HG02943 (cell line): Measurements from ENCODE around the gene NANP.
"Not testable (repeated sequence)": the region's sequence is repeated elsewhere in the genome, so short reads cannot be mapped to it uniquely, and the experiment has no call there.

ENCODE experiments used
- ATAC-seq: cut with Tn5 transposase; IDR thresholded peaks from one replicate; pipeline ENCODE4 v1.9.1; 2021; ENCODE audit warnings: mild to moderate bottlenecking, low read depth, moderate library complexity; ENCODE audit not compliant: unreplicated experiment

NANP gene

GRCh38 chr20:25608774-25609173, 15.0 kb downstream of the NANP start:
- ATAC-seq: no peak

- no peak for ATAC-seq
Observed at GRCh38 chr20:25606094-25606695, 17.6 kb downstream of the NANP start.

DNA sequence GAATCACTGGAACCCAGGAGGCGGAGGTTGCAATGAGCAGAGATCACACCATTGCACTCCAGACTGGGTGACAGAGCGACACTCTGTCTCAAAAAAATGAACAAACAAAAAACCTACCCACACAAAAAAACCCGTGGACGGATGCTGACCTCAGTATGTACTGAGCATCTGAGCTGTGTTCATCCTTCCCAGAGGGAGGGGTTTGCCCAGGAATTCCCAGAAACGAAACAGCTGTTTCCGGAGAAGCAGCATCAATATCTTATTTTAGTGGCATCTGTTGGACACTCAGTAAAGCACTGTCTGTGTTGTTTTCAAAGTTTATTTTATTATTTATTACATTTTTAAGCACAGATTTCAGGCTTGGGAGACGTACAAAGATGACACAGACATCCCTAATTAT, 18.7 kb downstream of the NANP start:
- ATAC-seq: no peak

- no peak for ATAC-seq
Observed at GRCh38 chr20:25604611-25605010, 19.2 kb downstream of the NANP start.

- ATAC-seq: not testable (repeated sequence)
Observed at GRCh38 chr20:25602914-25603309, 20.9 kb downstream of the NANP start.

DNA sequence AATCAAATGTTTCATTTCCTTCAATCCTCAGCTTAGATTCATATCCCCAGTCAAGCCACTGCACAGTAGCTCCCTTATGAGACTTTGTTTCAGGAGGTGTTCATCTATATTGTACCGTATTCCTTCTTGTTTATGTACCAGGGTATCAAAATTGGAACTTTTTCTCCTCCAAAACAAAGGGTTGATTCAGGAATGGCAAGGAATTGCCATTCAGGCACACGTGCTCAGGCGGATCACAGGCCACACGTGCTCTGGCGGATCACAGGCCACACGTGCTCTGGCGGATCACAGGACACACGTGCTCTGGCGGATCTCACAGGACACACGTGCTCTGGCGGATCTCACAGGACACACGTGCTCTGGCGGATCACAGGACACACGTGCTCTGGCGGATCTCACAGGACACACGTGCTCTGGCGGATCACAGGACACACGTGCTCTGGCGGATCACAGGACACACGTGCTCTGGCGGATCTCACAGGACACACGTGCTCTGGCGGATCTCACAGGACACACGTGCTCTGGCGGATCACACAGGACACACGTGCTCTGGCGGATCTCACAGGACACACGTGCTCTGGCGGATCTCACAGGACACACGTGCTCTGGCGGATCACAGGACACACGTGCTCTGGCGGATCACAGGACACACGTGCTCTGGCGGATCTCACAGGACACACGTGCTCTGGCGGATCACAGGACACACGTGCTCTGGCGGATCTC, 21.5 kb downstream of the NANP start:
- not testable (repeated sequence) for ATAC-seq

DNA sequence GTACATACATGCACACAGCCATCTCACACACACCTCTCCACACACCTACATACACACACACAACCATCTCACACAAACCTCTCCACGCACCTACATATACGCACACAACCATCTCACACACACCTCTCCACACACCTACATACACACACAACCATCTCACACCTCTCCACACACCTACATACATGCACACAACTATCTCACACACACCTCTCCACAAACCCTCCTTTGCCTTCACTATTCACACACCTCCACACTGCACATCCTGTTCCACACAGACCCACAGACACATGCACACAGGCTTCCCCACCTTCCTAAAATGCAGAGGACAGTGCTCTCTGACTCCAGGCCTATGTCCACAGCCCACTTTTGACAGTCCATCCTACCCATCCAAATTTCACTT, 22.2 kb downstream of the NANP start:
- no peak for ATAC-seq

- no peak for ATAC-seq
Observed at GRCh38 chr20:25600632-25601031, 23.2 kb downstream of the NANP start.

DNA sequence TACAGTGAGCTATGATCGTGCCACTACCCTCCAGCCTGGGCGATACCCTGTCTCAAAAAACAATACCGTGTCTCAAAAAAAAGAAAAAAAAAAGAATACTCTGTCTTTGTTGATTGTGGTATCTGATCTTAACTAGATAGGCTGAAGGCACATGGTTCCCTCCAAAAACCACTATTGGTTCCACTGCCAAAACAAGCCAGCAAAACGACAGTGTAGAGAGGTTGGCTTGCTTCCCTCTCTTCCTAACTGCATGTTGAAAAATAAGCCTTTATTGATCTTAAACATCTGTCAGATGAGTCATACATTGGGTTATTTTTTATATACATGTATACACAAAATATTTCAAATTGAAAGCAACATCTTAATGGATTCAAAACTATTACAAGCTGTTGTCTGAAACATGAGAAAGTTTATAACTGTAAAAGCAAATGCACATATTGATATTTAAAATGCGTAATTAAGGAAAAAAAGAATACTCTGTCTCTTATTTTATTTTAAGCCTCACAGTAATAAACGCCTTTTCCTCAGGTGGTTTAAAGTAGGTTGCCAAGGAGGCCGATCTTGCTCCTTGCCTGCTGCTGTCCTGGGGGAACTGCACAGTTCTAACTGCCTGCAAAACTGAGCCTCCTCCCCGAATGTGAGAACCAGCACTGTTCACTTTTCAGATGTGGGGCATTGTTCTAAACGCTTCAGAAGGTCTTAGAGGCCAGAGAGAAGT, 31.5 kb downstream of the NANP start:
- no peak for ATAC-seq

DNA sequence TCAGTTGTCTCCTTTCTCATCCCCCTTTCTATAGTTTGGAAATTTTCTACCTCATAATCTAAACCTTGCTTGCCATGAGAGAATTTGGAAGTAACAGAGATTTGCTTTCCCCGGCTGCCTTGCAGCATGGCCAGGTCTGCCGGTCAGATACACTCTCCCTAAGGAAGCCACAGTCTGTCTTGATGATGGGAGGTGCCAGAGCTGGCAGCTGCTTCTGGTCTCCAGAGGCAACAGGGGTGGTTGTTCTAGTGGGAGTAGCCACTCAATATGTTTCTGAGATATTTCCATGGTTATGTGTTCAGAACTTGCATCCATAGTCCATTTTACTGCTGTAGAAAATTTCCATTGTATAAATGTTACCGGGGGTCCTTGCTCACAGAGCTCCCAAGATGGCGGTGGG, 33.0 kb downstream of the NANP start:
- not testable (repeated sequence) for ATAC-seq

DNA sequence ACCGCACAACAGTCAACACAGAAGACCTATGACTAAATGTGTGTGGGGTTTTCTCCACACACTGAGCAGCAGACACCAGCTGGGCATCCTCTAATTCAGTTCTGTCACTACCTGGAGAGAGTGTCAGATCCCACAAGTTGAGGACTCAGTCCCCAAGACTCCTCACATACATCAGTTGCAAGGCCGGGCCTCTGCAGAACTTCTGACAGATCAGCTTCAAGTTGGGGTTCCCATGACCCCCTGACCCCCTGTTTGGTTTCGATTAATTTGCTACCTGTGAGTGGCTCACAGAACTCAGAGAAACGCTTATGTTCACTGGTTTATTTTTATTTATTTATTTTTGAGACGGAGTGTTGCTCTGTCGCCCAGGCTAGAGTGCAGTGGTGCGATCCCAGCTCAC, 35.3 kb downstream of the NANP start:
- ATAC-seq: no peak

DNA sequence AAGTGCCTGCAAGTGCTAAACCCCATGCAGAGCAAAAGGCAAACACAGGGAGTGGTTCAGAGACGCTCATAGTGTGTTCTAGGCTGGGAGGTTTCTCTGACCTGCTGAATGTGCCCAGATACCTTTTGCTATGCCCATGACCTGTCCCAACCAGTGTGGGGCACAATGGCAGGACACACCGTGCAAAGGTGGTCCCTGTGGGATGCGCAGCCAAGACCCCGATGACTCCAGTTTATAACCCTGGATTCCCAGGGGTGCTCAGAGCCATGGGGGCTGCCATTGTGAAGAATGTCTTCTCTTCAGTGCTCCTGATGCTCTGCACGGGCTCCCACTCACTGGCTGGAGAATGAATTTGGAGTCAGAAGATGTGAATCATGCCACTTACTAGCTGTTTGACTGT, 36.3 kb downstream of the NANP start:
- ATAC-seq: no peak

DNA sequence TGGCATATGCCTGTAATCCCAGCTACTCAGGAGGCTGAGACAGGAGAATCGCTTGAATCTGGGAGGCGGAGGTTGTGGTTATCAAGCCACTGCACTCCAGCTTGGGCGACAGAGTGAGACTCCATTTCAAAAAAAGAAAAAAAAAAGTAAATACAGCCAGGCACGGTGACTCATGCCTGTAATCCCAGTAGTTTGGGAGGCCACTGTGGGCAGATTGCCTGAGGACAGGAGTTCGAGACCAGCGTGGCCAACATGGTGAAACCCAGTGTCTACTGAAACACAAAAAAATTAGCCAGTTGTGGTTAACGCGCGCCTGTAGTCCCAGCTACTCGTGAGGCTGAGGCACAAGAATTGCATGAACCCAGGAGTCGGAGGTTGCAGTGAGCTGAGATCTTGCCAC, 36.9 kb downstream of the NANP start:
- no peak for ATAC-seq

GRCh38 chr20:25584905-25585704, 38.7 kb downstream of the NANP start, which contains the start of gene NINL:
NINL (minus strand) TSS chr20:25585531; CDS start chr20:25526587, 58,944 bp downstream.
- ATAC-seq: no peak

DNA sequence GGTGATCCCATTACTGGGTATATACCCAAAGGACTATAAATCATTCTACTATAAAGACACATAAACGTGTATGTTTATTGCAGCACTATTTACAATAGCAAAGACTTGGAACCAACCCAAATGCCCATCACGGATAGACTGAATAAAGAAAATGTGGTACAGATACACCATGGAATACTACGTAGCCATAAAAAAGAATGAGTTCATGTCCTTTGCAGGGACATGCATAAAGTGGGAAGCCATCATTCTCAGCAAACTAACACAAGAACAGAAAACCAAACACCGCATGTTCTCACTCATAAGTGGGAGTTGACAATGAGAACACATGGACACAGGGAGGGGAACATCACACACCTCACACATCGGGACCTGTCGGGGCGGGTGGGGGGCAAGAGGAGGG, 40.2 kb downstream of the NANP start:
- not testable (repeated sequence) for ATAC-seq

DNA sequence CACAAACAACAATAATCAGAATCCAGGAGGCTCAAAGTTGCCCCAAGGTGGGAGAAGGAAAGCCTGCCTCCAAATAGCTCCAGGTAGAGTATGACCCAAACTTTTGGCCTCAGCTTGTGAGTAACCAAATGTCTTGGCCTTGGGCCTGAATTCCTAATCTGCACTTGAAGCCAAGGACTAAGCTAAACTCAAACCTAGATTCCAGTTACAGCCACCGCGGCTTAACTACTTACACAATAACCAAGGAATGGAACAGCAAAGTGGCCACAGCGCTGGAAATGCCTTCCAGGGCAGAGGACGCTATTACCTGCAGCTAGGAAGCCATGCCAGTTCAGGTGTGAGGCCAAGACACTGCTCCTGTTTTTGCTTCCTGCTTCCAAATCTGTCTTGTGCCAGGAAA, 43.1 kb downstream of the NANP start:
- no peak for ATAC-seq

DNA sequence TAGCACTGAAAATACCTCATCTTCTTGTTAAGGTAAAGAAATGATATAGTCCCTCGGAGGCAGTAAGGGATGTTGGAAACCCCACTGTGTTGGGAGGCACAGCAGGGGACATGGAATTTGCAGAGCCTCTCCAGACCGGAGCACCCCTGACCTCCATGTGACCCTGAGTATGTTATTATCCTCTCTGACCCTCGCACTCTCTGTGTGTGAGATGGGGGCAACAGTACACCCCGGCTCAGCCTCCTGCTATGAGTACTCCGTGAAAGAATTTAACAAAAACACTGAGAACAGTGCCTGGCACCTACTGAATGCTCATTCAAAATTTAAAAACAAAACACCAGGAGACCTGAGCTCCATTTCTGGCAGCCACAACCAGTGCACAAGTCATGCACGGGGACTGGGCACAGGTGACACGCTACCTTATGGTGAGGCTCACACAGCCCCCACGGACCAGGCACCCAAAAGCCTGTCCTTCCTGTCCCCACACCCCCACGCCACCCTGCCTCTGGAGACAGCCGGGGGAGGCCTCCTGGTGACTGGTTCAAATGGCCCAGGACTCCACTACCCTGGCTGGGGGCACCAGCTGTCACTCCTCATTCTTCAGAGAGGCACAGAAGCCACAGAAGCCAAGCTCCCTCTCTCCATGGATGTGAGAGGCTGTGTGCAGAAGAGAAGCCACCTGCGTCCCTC, 44.6 kb downstream of the NANP start:
- ATAC-seq: no peak

DNA sequence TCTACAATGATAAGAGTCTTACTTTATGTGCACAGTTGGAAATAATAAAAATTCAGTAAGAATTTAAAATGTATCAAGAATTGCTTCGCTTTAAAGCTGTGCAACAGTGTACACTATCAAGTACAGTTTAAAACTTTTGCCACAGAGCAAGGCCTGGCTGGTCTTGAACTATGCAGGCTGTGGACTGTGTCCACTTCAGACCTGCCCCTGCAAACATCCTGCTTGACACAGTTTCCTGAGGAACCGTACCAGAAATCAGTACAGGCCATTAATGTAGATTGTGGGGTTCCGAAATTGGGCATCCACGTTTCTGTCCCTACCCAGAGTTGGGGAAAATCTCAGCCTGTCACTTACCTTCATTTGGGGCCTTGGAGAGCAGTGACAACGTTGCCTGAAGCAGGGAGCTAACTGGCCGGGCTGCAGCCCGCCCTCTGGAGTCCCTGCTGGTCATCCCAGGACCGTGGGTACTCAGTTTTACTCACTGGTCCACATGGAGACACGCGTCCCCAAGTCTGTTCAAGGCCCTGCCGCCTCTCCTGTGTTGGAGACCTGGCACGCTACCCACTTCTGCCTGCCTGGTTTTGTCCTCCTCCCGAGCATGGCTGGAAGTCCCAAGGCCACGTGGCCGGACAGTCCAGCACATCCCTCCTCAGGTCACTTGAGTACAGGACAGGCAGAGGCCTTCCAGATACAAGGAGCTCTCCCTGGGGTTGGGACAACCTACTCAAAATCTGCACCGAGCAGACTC, 46.9 kb downstream of the NANP start:
- no peak for ATAC-seq

DNA sequence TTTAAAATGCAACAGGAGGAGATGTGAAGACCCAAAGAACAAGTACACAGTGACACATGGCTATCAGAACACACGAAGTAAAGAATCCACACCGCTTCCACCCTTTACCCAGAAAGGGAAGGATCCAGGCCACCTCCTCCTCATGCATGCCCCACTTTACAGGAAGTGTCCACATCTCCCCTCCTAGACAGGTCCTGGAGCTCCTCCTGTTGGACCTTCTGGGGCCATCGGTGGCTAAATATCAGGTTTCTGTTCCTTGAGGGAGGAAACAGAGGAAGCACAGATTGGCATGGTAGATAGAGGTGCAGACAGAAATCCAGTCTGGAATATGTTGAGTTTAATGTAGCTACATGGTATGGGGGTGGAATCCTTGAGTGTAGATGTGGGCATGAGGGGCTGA, 49.4 kb downstream of the NANP start:
- ATAC-seq: no peak
